Measurements from ENCODE around the gene CACNG3. TPM values are rescaled to one million over a fixed set of nuclear protein-coding genes. Genes with fewer than 3 reads are reported as not detected.
"Not testable (repeated sequence)": the region's sequence is repeated elsewhere in the genome, so short reads cannot be mapped to it uniquely, and the experiment has no call there.

Gene CACNG3
- total and polyA plus RNA-seq, 2 donors (not counting 1 experiment from before 2014, with no cell fraction given), result not detected

DNA sequence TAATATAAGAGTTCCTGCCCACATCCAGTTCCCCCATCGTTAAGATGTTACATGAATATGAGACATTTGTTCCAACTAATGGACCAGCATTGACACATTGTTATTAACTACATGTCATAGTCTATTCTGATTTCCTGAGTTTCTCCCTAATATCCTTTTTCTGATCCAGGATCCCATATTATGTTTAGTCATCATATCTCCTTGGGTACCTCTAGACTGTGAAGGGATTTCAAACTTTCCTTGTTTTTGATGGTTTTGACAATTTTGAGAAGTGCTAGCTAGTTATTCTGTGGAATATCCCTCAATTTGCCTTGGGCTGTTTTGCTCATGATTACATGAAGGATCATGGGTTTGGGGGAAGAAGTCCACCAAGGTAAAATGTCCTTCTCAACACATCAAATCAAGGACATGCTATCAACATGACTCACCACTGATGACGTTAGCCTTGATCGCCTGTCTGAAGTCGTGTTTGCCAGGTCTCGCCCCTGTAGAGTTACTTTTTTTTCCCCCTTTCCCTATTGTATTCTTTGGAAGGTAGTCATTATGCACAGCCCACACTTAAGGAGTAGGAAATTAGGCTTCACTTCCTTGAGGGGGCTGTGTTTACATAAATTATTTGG is 42.5 kb downstream of the CACNG3 start:
- no peaks in the 10 kb centered on the region for H4K20me1 ChIP-seq (ENCODE audit: control insufficient read depth, insufficient read depth, low read length, poor library complexity, severe bottlenecking)
- no CpG with 5 or more reads among the region's 5 CpGs for WGBS (ENCODE audit: insufficient coverage)
- Mint-ChIP-seq H3K27me3 (peaks cover 36% of the 10 kb centered on the region), H3K4me1 (no peaks in the 10 kb centered on the region), H3K4me3 (no peak overlapping the region), H3K9me3 (ENCODE audit: insufficient read depth) (no peaks in the 10 kb centered on the region), H3K27ac (no peak overlapping the region)
- POLR2A ChIA-PET, result no interaction called here
- no peak overlapping the region for H3K27ac ChIP-seq (ENCODE audit: low read length in 2 of 2)
- no peak for DNase-seq
- H3K4me1 ChIP-seq (ENCODE audit: control insufficient read depth in 2 of 2, insufficient read depth in 2 of 2, low read length in 2 of 2), result no peaks in the 10 kb centered on the region
- no peaks in the 10 kb centered on the region for H3K36me3 ChIP-seq (replicated peaks in 1 of 2; ENCODE audit: control extremely low read depth in 1 of 2, control insufficient read depth in 1 of 2, extremely low read depth in 1 of 2, insufficient read depth in 2 of 2, low read length in 1 of 2)
- CTCF ChIA-PET, result no interaction called here
- intact Hi-C loops (cut with micrococcal nuclease), result no loop called here
- TF ChIP-seq EZH2 (IDR thresholded peaks at IDR 0.05; ENCODE audit: borderline replicate concordance, insufficient read depth, low read depth, low read length, poor library complexity, severe bottlenecking) (no peak), CTCF (IDR thresholded peaks at IDR 0.05) (no peak)
- H3K9ac ChIP-seq (ENCODE audit: low read length), result no peak overlapping the region
- H3K4me2 ChIP-seq (replicated peaks; ENCODE audit: low read depth, low read length, poor library complexity, severe bottlenecking), result no peak overlapping the region
- H3K9me3 ChIP-seq (ENCODE audit: control extremely low read depth in 1 of 3, control insufficient read depth in 2 of 3, insufficient read depth in 1 of 3, low read length in 2 of 3), result no peaks in the 10 kb centered on the region
- H3K4me3 ChIP-seq (ENCODE audit: control extremely low read depth in 1 of 5, extremely low read depth in 1 of 5, insufficient read depth in 1 of 5, low read depth in 2 of 5, low read length in 4 of 5), result no peak overlapping the region
- no peak for ATAC-seq (ENCODE audit: low read depth)
- H3K79me2 ChIP-seq (ENCODE audit: control insufficient read depth, insufficient read depth, low read length), result no peaks in the 10 kb centered on the region
- peaks cover 0 to 10% (median 0%) of the 10 kb centered on the region in 4 experiments for H3K27me3 ChIP-seq (replicated peaks in 1 of 4; ENCODE audit: control extremely low read depth in 1 of 4, control insufficient read depth in 3 of 4, insufficient read depth in 4 of 4, low read length in 3 of 4)
- no peak overlapping the region for H2AFZ ChIP-seq (ENCODE audit: insufficient read depth, low read depth, low read length, poor library complexity, severe bottlenecking)

- ATAC-seq (ENCODE audit: low read depth); CTCF ChIA-PET: not testable (repeated sequence)
Observed at GRCh38 chr16:24300750-24301149, 44.6 kb downstream of the CACNG3 start.

More at GRCh38 chr16:24300750-24301149, 44.6 kb downstream of the CACNG3 start:
- DNase-seq; H3K4me3 ChIP-seq (ENCODE audit: control extremely low read depth in 1 of 5, extremely low read depth in 1 of 5, insufficient read depth in 1 of 5, low read depth in 2 of 5, low read length in 4 of 5); H3K79me2 ChIP-seq (ENCODE audit: control insufficient read depth, insufficient read depth, low read length); H3K9ac ChIP-seq (ENCODE audit: low read length); POLR2A ChIA-PET; H3K9me3 ChIP-seq (ENCODE audit: control extremely low read depth in 1 of 3, control insufficient read depth in 2 of 3, insufficient read depth in 1 of 3, low read length in 2 of 3); H3K27ac Mint-ChIP-seq; H2AFZ ChIP-seq (ENCODE audit: insufficient read depth, low read depth, low read length, poor library complexity, severe bottlenecking); H3K4me2 ChIP-seq (replicated peaks; ENCODE audit: low read depth, low read length, poor library complexity, severe bottlenecking); intact Hi-C loops (cut with micrococcal nuclease); H3K4me3 Mint-ChIP-seq; H4K20me1 ChIP-seq (ENCODE audit: control insufficient read depth, insufficient read depth, low read length, poor library complexity, severe bottlenecking); H3K36me3 ChIP-seq (replicated peaks in 1 of 2; ENCODE audit: control extremely low read depth in 1 of 2, control insufficient read depth in 1 of 2, extremely low read depth in 1 of 2, insufficient read depth in 2 of 2, low read length in 1 of 2); H3K4me1 ChIP-seq (ENCODE audit: control insufficient read depth in 2 of 2, insufficient read depth in 2 of 2, low read length in 2 of 2); H3K27me3 ChIP-seq (replicated peaks in 1 of 4; ENCODE audit: control extremely low read depth in 1 of 4, control insufficient read depth in 3 of 4, insufficient read depth in 4 of 4, low read length in 3 of 4); H3K4me1 Mint-ChIP-seq; H3K9me3 Mint-ChIP-seq (ENCODE audit: insufficient read depth); H3K27ac ChIP-seq (ENCODE audit: low read length in 2 of 2): not testable (repeated sequence)
- H3K27me3 Mint-ChIP-seq, result peaks cover 31% of the 10 kb centered on the region
- 94% methylated on average over 3 of the region's 6 CpGs for WGBS (ENCODE audit: insufficient coverage)
